HCT116 (cell line): Measurements from ENCODE around the gene CREB3L4.

Experiments
- CTCF ChIP-seq, 3 experiments: fragments of 200-600 bp in 1 of 3; sonication (generic) in 1 of 3; IDR thresholded peaks in 2 of 3; conservative IDR thresholded peaks in 1 of 3; 2 replicates each; pipeline ENCODE4 v1.5.1; 2012 to 2017; ENCODE audit warnings: low read depth in 2 of 3, low read length in 2 of 3, antibody characterized with exemption in 1 of 3, borderline replicate concordance in 1 of 3, control low read depth in 1 of 3, mild to moderate bottlenecking in 1 of 3, mixed read lengths in 1 of 3, mixed run types in 1 of 3, moderate library complexity in 1 of 3; ENCODE audit not compliant: insufficient read depth in 1 of 3
- FOSL1 ChIP-seq: IDR thresholded peaks from 2 replicates; pipeline ENCODE4 v1.6.1; 2012; ENCODE audit warnings: low read depth
- POLR2A ChIP-seq: IDR thresholded peaks from 2 replicates; pipeline ENCODE4 v1.7.0; 2011; ENCODE audit warnings: borderline replicate concordance; ENCODE audit not compliant: insufficient read depth, insufficient read length; ENCODE audit errors: extremely low read depth
- POLR2AphosphoS5 ChIP-seq: IDR thresholded peaks from 2 replicates; pipeline ENCODE4 v1.6.1; 2011; ENCODE audit warnings: mild to moderate bottlenecking, low read depth, low read length, moderate library complexity
- REST ChIP-seq: IDR thresholded peaks from 2 replicates; pipeline ENCODE4 v1.6.1; 2012; ENCODE audit warnings: low read depth
- ZNF274 ChIP-seq: fragments of 200-500 bp; sonication (Bioruptor generic); IDR thresholded peaks from 2 replicates; pipeline ENCODE4 v1.6.1; 2014; ENCODE audit warnings: mild to moderate bottlenecking, low read depth, low read length, inconsistent platforms

GRCh38 chr1:153958961-153959260 is 8.8 kb upstream of the CREB3L4 start:
- TF ChIP-seq ZNF274 (no peak), REST (no peak), FOSL1 (no peak), CTCF (IDR thresholded peaks at IDR 0.05 in 2 of 3, conservative IDR thresholded peaks at IDR 0.05 in 1 of 3; ENCODE audit: borderline replicate concordance in 1 of 3, insufficient read depth in 1 of 3, low read depth in 2 of 3, low read length in 2 of 3) (no peak), POLR2A (no peak), POLR2AphosphoS5 (no peak)
